GM21515 (cell line): ENCODE results near the gene LSG1.
"Not testable (repeated sequence)": the region's sequence is repeated elsewhere in the genome, so short reads cannot be mapped to it uniquely, and the experiment has no call there.

Source experiments
- ATAC-seq: cut with Tn5 transposase; IDR thresholded peaks from one replicate; pipeline ENCODE4 v1.9.1; 2021; ENCODE audit not compliant: unreplicated experiment

Gene LSG1

GRCh38 chr3:194658477-194659242, 13.3 kb downstream of the LSG1 start:
- ATAC-seq, result no peak

- ATAC-seq, result no peak
These were observed 14.6 kb downstream of the LSG1 start for GRCh38 chr3:194657439-194657838.

GRCh38 chr3:194654443-194654842, 17.5 kb downstream of the LSG1 start:
- ATAC-seq, result no peak

- no peak for ATAC-seq
These were observed 24.2 kb downstream of the LSG1 start for GRCh38 chr3:194647747-194648146.

- ATAC-seq, result no peak
These were observed 29.2 kb downstream of the LSG1 start for GRCh38 chr3:194642769-194643168.

GRCh38 chr3:194640829-194641228, 31.2 kb downstream of the LSG1 start:
- ATAC-seq, result no peak

- no peak for ATAC-seq
These were observed 32.9 kb downstream of the LSG1 start for GRCh38 chr3:194638991-194639605.

GRCh38 chr3:194637541-194638400, 34.2 kb downstream of the LSG1 start:
- ATAC-seq, result no peak

- ATAC-seq, result no peak
These were observed 34.9 kb downstream of the LSG1 start for GRCh38 chr3:194637066-194637465.

GRCh38 chr3:194633349-194634004, 38.5 kb downstream of the LSG1 start, which contains the start of gene TMEM44:
TSS of gene TMEM44 (minus strand) at chr3:194633419. CDS start at chr3:194633215, 204 bp downstream.
- peak; percentile 90 for ATAC-seq

GRCh38 chr3:194632809-194633348, 39.1 kb downstream of the LSG1 start:
- ATAC-seq, result peak; percentile 55

- ATAC-seq, result no peak
These were observed 39.7 kb downstream of the LSG1 start for GRCh38 chr3:194632226-194632808.

GRCh38 chr3:194631696-194632095, 40.3 kb downstream of the LSG1 start:
- no peak for ATAC-seq

GRCh38 chr3:194630681-194631080, 41.3 kb downstream of the LSG1 start:
- not testable (repeated sequence) for ATAC-seq

GRCh38 chr3:194624956-194625355, 47.0 kb downstream of the LSG1 start:
- ATAC-seq, result no peak

- no peak for ATAC-seq
These were observed 48.3 kb downstream of the LSG1 start for GRCh38 chr3:194623449-194624290.

- ATAC-seq, result no peak
These were observed 49.2 kb downstream of the LSG1 start for GRCh38 chr3:194622621-194623340.

GRCh38 chr3:194621947-194622346, 50.0 kb downstream of the LSG1 start:
- ATAC-seq, result no peak

GRCh38 chr3:194620196-194620595, 51.8 kb downstream of the LSG1 start:
- no peak for ATAC-seq
